GM10248 (cell line): ENCODE data around the gene PTPRG.

Experiments
- CTCF ChIA-PET: fragments of 300-600 bp; sonication (Branson Sonifier 250); formaldehyde crosslinking; extraction: SDS; loops from one replicate; lab custom pipeline; 2021; ENCODE audit warnings: antibody characterized with exemption; lab: Yijun Ruan, JAX
- POLR2A ChIA-PET: fragments of 350-650 bp; sonication (Branson Sonifier 250); formaldehyde crosslinking; extraction: SDS; loops from one replicate; lab custom pipeline; 2020; ENCODE audit warnings: antibody characterized with exemption; lab: Yijun Ruan, JAX
- DNase-seq: peaks from one replicate; pipeline ENCODE4 v3.0.0; 2012; ENCODE audit errors: extremely low spot score
- TF ChIP-seq, protein P1 (sequence below): IDR thresholded peaks from 2 replicates; pipeline ENCODE4 v1.5.1; 2012; ENCODE audit warnings: mild to moderate bottlenecking, low read depth; ENCODE audit errors: extremely low read depth, missing control alignments, control extremely low read depth

The PTPRG gene

DNA sequence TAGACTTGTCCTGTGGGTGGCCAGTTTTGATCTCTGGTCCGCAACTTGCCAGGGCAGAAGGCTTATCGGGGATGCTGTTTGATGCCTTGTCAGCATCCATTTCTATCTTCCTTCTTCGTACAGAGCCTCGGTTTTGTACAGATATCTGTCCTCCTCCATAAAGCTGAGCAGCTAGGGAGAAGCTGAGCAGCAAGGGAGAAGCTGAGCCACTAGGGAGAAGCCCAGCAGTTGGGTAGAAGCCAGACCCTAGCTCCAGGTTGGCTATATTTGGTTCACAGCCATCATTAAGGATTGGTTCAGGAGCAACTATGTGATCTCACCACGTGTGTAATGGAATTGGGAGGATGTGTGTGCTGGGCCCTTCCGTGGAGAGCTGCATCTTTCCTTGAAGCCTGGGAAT lies 46.7 kb downstream of the PTPRG start:
- DNase-seq, result no peak
- TF ChIP-seq, protein P1, sequence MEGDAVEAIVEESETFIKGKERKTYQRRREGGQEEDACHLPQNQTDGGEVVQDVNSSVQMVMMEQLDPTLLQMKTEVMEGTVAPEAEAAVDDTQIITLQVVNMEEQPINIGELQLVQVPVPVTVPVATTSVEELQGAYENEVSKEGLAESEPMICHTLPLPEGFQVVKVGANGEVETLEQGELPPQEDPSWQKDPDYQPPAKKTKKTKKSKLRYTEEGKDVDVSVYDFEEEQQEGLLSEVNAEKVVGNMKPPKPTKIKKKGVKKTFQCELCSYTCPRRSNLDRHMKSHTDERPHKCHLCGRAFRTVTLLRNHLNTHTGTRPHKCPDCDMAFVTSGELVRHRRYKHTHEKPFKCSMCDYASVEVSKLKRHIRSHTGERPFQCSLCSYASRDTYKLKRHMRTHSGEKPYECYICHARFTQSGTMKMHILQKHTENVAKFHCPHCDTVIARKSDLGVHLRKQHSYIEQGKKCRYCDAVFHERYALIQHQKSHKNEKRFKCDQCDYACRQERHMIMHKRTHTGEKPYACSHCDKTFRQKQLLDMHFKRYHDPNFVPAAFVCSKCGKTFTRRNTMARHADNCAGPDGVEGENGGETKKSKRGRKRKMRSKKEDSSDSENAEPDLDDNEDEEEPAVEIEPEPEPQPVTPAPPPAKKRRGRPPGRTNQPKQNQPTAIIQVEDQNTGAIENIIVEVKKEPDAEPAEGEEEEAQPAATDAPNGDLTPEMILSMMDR, result no peak
- ChIA-PET POLR2A (no interaction called here), CTCF (interaction anchor here (1.3 to 1.5 kb wide), 2 partner anchors 10 to 126 kb away, joined by 3 to 4 read pairs; no protein-coding TSS in a partner anchor)

DNA sequence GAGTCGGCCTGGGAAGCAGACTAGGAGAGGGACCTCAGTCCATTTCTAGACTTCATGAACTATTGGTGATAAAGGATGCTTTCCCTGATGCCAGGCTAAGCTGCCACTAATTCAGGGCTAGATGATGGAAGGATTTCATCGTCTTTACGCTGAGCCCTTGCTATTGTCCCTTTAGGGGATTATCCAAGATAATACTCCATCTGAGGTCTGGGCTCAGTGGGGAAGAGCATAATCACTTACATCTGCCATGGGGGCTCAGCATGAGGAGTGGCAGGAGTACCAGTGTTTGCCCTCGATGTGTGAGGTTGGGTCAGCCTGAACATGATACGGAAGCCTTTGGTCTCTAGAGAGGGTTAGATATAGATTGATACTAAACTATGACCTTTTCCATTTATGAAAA lies 47.3 kb downstream of the PTPRG start:
- no peak for DNase-seq
- POLR2A ChIA-PET, result no interaction called here
- TF ChIP-seq, protein P1, result no peak
- CTCF ChIA-PET, result interaction anchor here (1.5 kb wide), 1 partner anchor 127 kb away, joined by 4 read pairs; no protein-coding TSS in a partner anchor

DNA sequence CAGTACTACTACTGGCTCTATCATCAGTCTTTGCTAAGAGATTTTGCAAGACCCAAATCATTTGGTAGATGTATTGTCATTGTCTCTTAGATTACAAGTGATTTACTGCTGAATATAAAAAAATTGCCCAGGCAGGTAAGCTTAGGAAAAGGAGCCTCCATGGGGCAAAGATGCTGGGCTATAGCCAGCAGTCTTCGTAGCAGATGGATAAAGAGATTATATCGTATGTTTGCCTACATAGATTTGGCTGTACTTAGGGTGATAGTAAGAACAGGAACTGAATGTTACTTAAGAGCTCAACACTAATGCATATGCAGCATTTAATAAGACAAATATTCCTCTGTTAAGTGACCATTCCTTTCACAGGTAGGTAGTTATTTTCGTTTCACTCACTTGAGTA lies 48.9 kb downstream of the PTPRG start:
- ChIA-PET CTCF (interaction anchor here (1.2 kb wide), 1 partner anchor 19 kb away, joined by 3 read pairs; no protein-coding TSS in a partner anchor), POLR2A (no interaction called here)
- DNase-seq, result no peak
- TF ChIP-seq, protein P1, result no peak

DNA sequence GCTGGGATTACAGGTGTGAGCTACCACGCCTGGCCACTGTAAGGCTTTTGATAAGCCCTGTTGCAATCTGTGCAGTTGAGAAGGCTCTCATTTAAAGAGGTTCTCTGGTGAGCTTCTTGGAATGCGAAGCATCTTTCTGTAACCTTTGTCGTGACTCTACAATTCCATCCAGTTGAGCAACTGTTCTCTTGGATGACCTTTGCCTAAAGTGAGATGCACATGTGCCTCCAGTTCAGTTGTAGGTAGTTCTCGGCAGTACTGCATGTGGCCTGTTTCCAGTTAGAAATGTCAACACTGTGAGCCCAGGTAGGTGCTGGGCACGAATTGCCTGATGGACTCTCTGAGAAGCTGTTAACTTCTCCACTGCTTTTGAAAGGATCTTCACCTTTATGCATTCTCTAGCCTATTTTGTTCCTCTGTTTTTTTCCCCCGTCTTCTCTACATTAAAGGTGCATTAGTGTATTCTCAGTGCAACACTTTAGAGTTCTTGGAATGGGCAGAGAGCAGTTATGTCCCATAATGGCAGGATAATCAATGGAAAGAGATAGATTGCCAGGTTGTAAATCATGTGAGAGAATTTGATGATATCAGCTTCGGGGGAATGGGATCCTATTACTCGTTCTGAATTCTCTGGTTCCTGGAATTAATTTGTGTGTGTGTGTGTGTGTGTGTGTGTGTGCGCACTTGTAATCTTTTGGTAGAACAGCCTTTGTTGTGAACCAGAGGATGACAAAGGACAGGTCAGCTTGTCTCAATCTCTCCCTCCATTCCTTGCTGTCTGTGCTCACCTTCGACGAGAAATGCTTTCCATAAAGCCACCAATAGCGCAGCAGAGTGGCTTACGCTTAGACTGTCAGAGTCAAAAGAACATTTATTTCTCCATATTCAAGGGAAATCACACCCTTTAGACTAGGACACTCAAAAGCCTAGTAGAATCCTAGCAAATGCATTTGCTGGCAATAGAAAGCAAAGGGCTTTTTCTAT lies 51.1 kb downstream of the PTPRG start:
- no peak for DNase-seq
- ChIA-PET POLR2A (no interaction called here), CTCF (no interaction called here)
- TF ChIP-seq, protein P1, result no peak

DNA sequence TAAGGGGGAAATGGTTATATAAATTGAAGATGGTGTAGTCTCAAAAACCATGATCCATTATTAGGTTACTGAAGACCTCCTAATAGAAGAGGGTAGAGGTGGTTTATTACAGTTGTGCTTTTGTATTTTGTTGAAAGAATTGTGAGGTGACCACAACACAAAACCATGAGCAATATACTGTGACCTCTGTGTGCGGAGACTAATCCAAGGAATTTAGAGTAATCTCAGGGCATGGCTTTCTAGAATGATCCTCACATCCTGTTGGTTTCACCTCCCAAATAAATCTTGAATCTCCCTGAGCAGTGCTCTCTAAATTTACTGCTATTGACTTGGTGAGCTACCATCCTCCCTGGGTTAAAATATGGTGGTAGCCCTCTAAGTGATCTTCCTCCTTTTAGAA lies 52.3 kb downstream of the PTPRG start:
- TF ChIP-seq, protein P1, result no peak
- CTCF ChIA-PET, result no interaction called here
- POLR2A ChIA-PET, result no interaction called here
- no peak for DNase-seq

DNA sequence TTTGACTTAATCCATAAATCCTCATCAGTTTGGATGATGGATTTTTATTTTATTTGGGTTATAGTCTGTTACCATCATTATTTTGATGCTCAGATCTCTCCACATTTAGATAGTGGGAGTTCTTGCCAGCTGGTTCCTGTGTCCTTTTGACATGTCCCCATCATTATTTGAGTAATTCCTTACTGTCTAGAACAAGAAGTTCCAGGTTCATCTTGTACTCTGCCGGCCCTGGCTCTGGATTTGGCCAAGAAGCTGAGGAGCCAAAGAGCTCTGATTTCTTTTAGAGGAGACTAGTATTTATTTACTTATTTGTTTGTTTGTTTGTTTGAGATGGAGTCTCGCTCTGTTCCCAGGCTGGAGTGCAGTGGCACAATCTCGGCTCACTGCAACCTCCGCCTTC lies 54.3 kb downstream of the PTPRG start:
- CTCF ChIA-PET, result no interaction called here
- TF ChIP-seq, protein P1, result no peak
- POLR2A ChIA-PET, result no interaction called here
- DNase-seq, result no peak
